Kidney epithelial cell (primary cell): ENCODE results near the gene UCP3. TPM values are rescaled to one million over a fixed set of nuclear protein-coding genes. Genes with fewer than 3 reads are reported as not detected.

Experiments
- DNase-seq: peaks from one replicate; pipeline ENCODE4 v3.0.0-alpha.2; 2010; ENCODE audit warnings: low read depth
- H3K27me3 ChIP-seq: 2 replicates; pipeline ENCODE4 v1.6.0; 2011; ENCODE audit warnings: low read length; ENCODE audit not compliant: control insufficient read depth, insufficient read depth
- H3K36me3 ChIP-seq: 2 replicates; pipeline ENCODE4 v1.5.1; 2011; ENCODE audit warnings: low read length; ENCODE audit not compliant: control insufficient read depth, insufficient read depth
- H3K4me3 ChIP-seq: 2 replicates; pipeline ENCODE4 v1.5.1; 2011; ENCODE audit warnings: low read depth, mild to moderate bottlenecking, control low read depth, low read length
- CTCF ChIP-seq: IDR thresholded peaks from 2 replicates; pipeline ENCODE4 v1.5.1; 2011; ENCODE audit warnings: mild to moderate bottlenecking, moderate library complexity, low read length, control low read depth, inconsistent platforms; ENCODE audit not compliant: insufficient read depth, poor library complexity, severe bottlenecking
- total RNA-seq: library from RNA; depleted of rRNA; stranded (reverse); fragments of >200 nt; gene quantifications from 2 replicates; pipeline ENCODE4 v1.2.3, GENCODE V29; 2015

UCP3 gene
- total RNA-seq, 1 donor from 2014 or later: 0.84 TPM

DNA sequence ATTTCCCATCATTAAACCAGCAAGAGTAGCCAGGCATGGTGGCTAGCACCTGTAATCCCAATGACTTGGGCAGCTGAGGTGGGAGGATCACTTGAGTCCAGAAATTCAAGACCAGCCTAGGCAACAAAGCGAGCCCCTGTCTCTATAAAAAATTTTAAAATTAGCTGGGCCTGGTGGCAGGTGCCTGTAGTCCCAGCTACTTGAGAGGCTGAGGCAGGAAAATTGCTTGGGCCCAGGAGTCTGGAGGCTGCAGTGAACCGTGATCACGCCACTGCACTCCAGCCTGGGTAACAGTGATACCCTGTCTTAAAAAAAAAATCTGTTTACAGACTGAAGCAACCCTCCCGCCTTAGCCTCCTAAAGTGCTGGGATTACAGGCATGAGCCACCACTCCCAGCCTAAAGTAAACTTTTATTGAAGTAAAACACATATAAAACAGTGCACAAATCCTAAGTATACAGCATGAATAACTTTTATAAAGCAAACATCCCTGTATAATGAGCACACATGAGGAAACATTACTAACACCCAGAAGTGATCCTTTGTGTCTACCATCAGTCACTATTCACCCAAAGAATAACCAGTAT, 12.6 kb downstream of the UCP3 start:
- TF ChIP-seq CTCF: no peak
- Histone ChIP-seq H3K4me3 (no peak overlapping the region), H3K27me3 (no peaks in the 10 kb centered on the region), H3K36me3 (no peaks in the 10 kb centered on the region)
- DNase-seq: no peak

- TF ChIP-seq CTCF: no peak
Observed at GRCh38 chr11:73995731-73996130, 13.2 kb downstream of the UCP3 start.

DNA sequence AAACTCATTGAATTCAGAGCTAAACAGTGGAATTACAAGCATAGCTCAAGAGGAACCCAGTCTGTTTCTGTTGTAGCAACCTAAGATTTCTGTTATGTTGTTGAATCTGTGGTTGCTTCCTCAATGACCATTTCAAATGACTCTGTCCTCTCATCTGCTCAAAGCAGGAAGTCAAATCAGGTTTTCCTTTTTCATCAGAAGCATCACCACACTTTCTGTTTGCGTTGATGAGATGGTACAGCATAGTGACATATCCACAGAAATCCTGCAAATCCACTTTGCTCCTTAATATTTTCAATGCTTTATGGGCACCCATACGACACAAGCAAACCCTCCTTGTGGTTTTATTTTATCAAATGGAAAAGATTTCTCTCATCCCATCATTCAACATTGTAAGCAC, 13.6 kb downstream of the UCP3 start:
- no peak for TF ChIP-seq CTCF
- no peaks in the 10 kb centered on the region for H3K27me3 ChIP-seq
- no peak overlapping the region for H3K4me3 ChIP-seq
- no peak for DNase-seq
- H3K36me3 ChIP-seq: no peaks in the 10 kb centered on the region

More at GRCh38 chr11:73995731-73996130, 13.2 kb downstream of the UCP3 start:
- H3K36me3 ChIP-seq: no peaks in the 10 kb centered on the region
- DNase-seq: no peak
- H3K27me3 ChIP-seq: no peaks in the 10 kb centered on the region
- no peak overlapping the region for H3K4me3 ChIP-seq

DNA sequence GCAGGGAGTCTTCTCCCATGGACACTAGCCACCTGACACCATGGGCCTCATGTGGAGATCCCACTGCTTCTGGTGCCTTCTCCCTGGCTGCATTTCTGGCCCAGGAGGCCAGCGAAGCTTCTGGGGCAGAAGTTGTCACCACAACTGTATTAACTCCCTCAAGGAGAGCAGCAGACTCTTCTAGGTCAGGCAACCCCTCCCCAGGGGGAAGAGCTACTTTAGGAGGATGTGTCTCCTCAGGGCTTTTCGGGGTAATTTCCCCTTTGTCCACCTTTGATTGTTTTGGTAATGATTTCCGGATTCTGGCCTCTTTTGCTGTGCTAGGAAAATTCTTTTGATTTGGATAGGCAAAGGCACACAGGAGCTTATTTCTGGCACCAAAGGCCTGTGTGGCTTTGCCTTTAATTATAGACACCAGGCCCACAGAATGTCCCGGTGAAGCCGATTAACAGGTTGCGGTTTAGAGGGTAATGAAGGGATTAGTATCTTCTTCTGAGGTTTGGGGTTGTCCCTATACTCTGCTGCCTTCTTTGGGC, 17.3 kb downstream of the UCP3 start:
- H3K27me3 ChIP-seq: no peaks in the 10 kb centered on the region
- H3K36me3 ChIP-seq: no peaks in the 10 kb centered on the region
- no peak overlapping the region for H3K4me3 ChIP-seq
- no peak for TF ChIP-seq CTCF
- no peak for DNase-seq

- DNase-seq: no peak
- no peaks in the 10 kb centered on the region for H3K36me3 ChIP-seq
- no peak for TF ChIP-seq CTCF
Observed at GRCh38 chr11:73990730-73991129, 18.2 kb downstream of the UCP3 start.

GRCh38 chr11:73989156-73989555, 19.7 kb downstream of the UCP3 start:
- no peak overlapping the region for H3K4me3 ChIP-seq
- no peak for DNase-seq
- TF ChIP-seq CTCF: no peak

More at GRCh38 chr11:73990730-73991129, 18.2 kb downstream of the UCP3 start:
- Histone ChIP-seq H3K4me3 (no peak overlapping the region), H3K27me3 (no peaks in the 10 kb centered on the region)

More at GRCh38 chr11:73989156-73989555, 19.7 kb downstream of the UCP3 start:
- no peaks in the 10 kb centered on the region for H3K36me3 ChIP-seq
- no peaks in the 10 kb centered on the region for H3K27me3 ChIP-seq
